ENCODE data around the gene PAK1IP1.
"Not testable (repeated sequence)": the region's sequence is repeated elsewhere in the genome, so short reads cannot be mapped to it uniquely, and the experiment has no call there.

PAK1IP1 gene

GRCh38 chr6:10730254-10730653, 35.5 kb downstream of the PAK1IP1 start:
- DNase-seq (ENCODE audit: low spot score) = no peak
- CTCF ChIA-PET = no interaction called here
- POLR2A ChIA-PET (ENCODE audit: low non-redundant PET) = no interaction called here

GRCh38 chr6:10733151-10733715, 38.5 kb downstream of the PAK1IP1 start:
- no peak for TF ChIP-seq CTCF (conservative IDR thresholded peaks at IDR 0.05; ENCODE audit: low read depth)
- ChIA-PET POLR2A (ENCODE audit: low non-redundant PET) (no interaction called here), CTCF (no interaction called here)
- DNase-seq (ENCODE audit: low spot score) = no peak
- H3K27ac ChIP-seq = peak overlapping the region; percentile 28

More at GRCh38 chr6:10730254-10730653, 35.5 kb downstream of the PAK1IP1 start:
- H3K27ac ChIP-seq = no peak overlapping the region
- no peak for TF ChIP-seq CTCF (conservative IDR thresholded peaks at IDR 0.05; ENCODE audit: low read depth)

- DNase-seq (ENCODE audit: low spot score) = no peak
- POLR2A ChIA-PET (ENCODE audit: low non-redundant PET) = no interaction called here
- no peak for TF ChIP-seq CTCF (conservative IDR thresholded peaks at IDR 0.05; ENCODE audit: low read depth)
- CTCF ChIA-PET = no interaction called here
- peak overlapping the region; percentile 87 for H3K27ac ChIP-seq
Measured at GRCh38 chr6:10733863-10734262, 39.1 kb downstream of the PAK1IP1 start.

- no peak overlapping the region for H3K27ac ChIP-seq
- TF ChIP-seq CTCF (conservative IDR thresholded peaks at IDR 0.05; ENCODE audit: low read depth) = no peak
- DNase-seq (ENCODE audit: low spot score) = no peak
- ChIA-PET POLR2A (ENCODE audit: low non-redundant PET) (interaction anchor here (0.7 kb wide), 1 partner anchor 9 kb away, joined by 3 read pairs; no protein-coding TSS in a partner anchor), CTCF (no interaction called here)
Measured at GRCh38 chr6:10736731-10737130, 42.0 kb downstream of the PAK1IP1 start.

GRCh38 chr6:10740061-10740460, 45.3 kb downstream of the PAK1IP1 start:
- POLR2A ChIA-PET (ENCODE audit: low non-redundant PET) = interaction anchor here (0.5 kb wide), 1 partner anchor 16 kb away, joined by 7 read pairs; no protein-coding TSS in a partner anchor
- CTCF ChIA-PET = interaction anchor here (0.6 to 0.7 kb wide), 2 partner anchors 20 to 1758 kb away, joined by 3 to 6 read pairs; no protein-coding TSS in a partner anchor
- no peak overlapping the region for H3K27ac ChIP-seq
- DNase-seq (ENCODE audit: low spot score) = no peak
- no peak for TF ChIP-seq CTCF (conservative IDR thresholded peaks at IDR 0.05; ENCODE audit: low read depth)

GRCh38 chr6:10741643-10742042, 46.9 kb downstream of the PAK1IP1 start:
- H3K27ac ChIP-seq; DNase-seq (ENCODE audit: low spot score); CTCF ChIA-PET: not testable (repeated sequence)
- POLR2A ChIA-PET (ENCODE audit: low non-redundant PET) = interaction anchor here (0.7 kb wide), 1 partner anchor 21 kb away, joined by 5 read pairs; no protein-coding TSS in a partner anchor

GRCh38 chr6:10742251-10742650, 47.5 kb downstream of the PAK1IP1 start:
- no peak for TF ChIP-seq CTCF (conservative IDR thresholded peaks at IDR 0.05; ENCODE audit: low read depth)
- CTCF ChIA-PET = no interaction called here
- no peak for DNase-seq (ENCODE audit: low spot score)
- no peak overlapping the region for H3K27ac ChIP-seq
- POLR2A ChIA-PET (ENCODE audit: low non-redundant PET) = no interaction called here
